NT2/D1 (cell line): ENCODE results near the gene TJAP1.

Source experiments
- SUZ12 ChIP-seq: IDR thresholded peaks from 2 replicates; pipeline ENCODE4 v1.6.1; 2011; ENCODE audit not compliant: insufficient read length, insufficient read depth; ENCODE audit errors: extremely low read depth
- YY1 ChIP-seq: IDR thresholded peaks from 2 replicates; pipeline ENCODE4 v1.6.1; 2011; ENCODE audit not compliant: insufficient read length, insufficient read depth
- ZNF274 ChIP-seq: IDR thresholded peaks from 2 replicates; pipeline ENCODE4 v1.6.1; 2011; ENCODE audit warnings: mild to moderate bottlenecking, low read depth, low read length

DNA sequence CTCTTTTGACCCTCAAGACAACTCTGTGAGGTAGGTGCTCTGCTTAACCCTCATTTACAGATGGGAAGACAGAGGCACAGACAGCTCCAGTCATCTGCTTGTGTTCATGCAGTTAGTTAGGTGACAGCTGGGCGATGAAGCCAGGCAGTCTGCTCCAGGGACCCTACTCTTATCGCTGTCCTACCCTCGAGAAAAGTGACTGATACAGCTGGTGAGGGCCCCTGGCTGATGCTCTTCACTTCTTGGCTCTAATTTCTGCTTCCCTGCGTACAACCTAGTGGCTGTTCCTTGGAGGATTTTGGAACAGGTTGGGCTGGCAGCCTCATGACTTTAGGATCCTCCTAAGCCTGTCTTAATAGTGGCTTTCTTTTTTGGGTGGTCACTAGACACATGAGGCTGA, 9.1 kb upstream of the TJAP1 start:
- TF ChIP-seq ZNF274 = no peak
- no peak for TF ChIP-seq YY1
- TF ChIP-seq SUZ12 = no peak
